ENCODE data around the gene AGK. TPM values are rescaled to one million over a fixed set of nuclear protein-coding genes. Genes with fewer than 3 reads are reported as not detected.

The AGK gene
- polyA plus RNA-seq, 1 donor: 27.4 TPM

GRCh38 chr7:141609576-141609975 is 58.4 kb downstream of the AGK start:
- H3K36me3 ChIP-seq (ENCODE audit: control insufficient read depth, insufficient read depth, low read length): peaks cover 21% of the 10 kb centered on the region
- DNase-seq: no peak
- H3K27ac ChIP-seq (ENCODE audit: low read length): no peak overlapping the region
- no CpG with 5 or more reads among the region's 3 CpGs for WGBS (ENCODE audit: insufficient coverage, low lambda C conversion rate)
- H3K4me1 ChIP-seq (ENCODE audit: control insufficient read depth, insufficient read depth, low read length): no peaks in the 10 kb centered on the region
- no peaks in the 10 kb centered on the region for H3K9me3 ChIP-seq (ENCODE audit: control insufficient read depth, low read depth, low read length)
- no peaks in the 10 kb centered on the region for H3K27me3 ChIP-seq (ENCODE audit: control insufficient read depth, insufficient read depth, low read length)
- H3K4me3 ChIP-seq (ENCODE audit: low read length): no peak overlapping the region

GRCh38 chr7:141610671-141611070 is 59.5 kb downstream of the AGK start:
- no peak for DNase-seq
- no peaks in the 10 kb centered on the region for H3K4me1 ChIP-seq (ENCODE audit: control insufficient read depth, insufficient read depth, low read length)
- no peak overlapping the region for H3K27ac ChIP-seq (ENCODE audit: low read length)
- no peaks in the 10 kb centered on the region for H3K9me3 ChIP-seq (ENCODE audit: control insufficient read depth, low read depth, low read length)
- H3K36me3 ChIP-seq (ENCODE audit: control insufficient read depth, insufficient read depth, low read length): peaks cover 21% of the 10 kb centered on the region
- no CpG with 5 or more reads among the region's 1 CpG for WGBS (ENCODE audit: insufficient coverage, low lambda C conversion rate)
- no peak overlapping the region for H3K4me3 ChIP-seq (ENCODE audit: low read length)
- no peaks in the 10 kb centered on the region for H3K27me3 ChIP-seq (ENCODE audit: control insufficient read depth, insufficient read depth, low read length)

- H3K4me3 ChIP-seq (ENCODE audit: low read length): no peak overlapping the region
- no peak overlapping the region for H3K27ac ChIP-seq (ENCODE audit: low read length)
- no peaks in the 10 kb centered on the region for H3K4me1 ChIP-seq (ENCODE audit: control insufficient read depth, insufficient read depth, low read length)
- H3K36me3 ChIP-seq (ENCODE audit: control insufficient read depth, insufficient read depth, low read length): peaks cover 21% of the 10 kb centered on the region
- H3K9me3 ChIP-seq (ENCODE audit: control insufficient read depth, low read depth, low read length): no peaks in the 10 kb centered on the region
- no peaks in the 10 kb centered on the region for H3K27me3 ChIP-seq (ENCODE audit: control insufficient read depth, insufficient read depth, low read length)
- DNase-seq: no peak
Observed at GRCh38 chr7:141612861-141613260, 61.7 kb downstream of the AGK start.

GRCh38 chr7:141617280-141617679 is 66.1 kb downstream of the AGK start:
- H3K9me3 ChIP-seq (ENCODE audit: control insufficient read depth, low read depth, low read length): no peaks in the 10 kb centered on the region
- no peaks in the 10 kb centered on the region for H3K4me1 ChIP-seq (ENCODE audit: control insufficient read depth, insufficient read depth, low read length)
- H3K36me3 ChIP-seq (ENCODE audit: control insufficient read depth, insufficient read depth, low read length): peaks cover 14% of the 10 kb centered on the region
- no peak overlapping the region for H3K4me3 ChIP-seq (ENCODE audit: low read length)
- peak in 1 of 2 donors; percentile 36 for DNase-seq
- H3K27me3 ChIP-seq (ENCODE audit: control insufficient read depth, insufficient read depth, low read length): no peaks in the 10 kb centered on the region
- H3K27ac ChIP-seq (ENCODE audit: low read length): no peak overlapping the region

- no peak overlapping the region for H3K27ac ChIP-seq (ENCODE audit: low read length)
- no peak overlapping the region for H3K4me3 ChIP-seq (ENCODE audit: low read length)
- H3K4me1 ChIP-seq (ENCODE audit: control insufficient read depth, insufficient read depth, low read length): no peaks in the 10 kb centered on the region
- no peaks in the 10 kb centered on the region for H3K27me3 ChIP-seq (ENCODE audit: control insufficient read depth, insufficient read depth, low read length)
- DNase-seq: no peak
- peaks cover 21% of the 10 kb centered on the region for H3K36me3 ChIP-seq (ENCODE audit: control insufficient read depth, insufficient read depth, low read length)
- WGBS (ENCODE audit: insufficient coverage, low lambda C conversion rate): 100% methylated on average over 1 of the region's 4 CpGs
- H3K9me3 ChIP-seq (ENCODE audit: control insufficient read depth, low read depth, low read length): no peaks in the 10 kb centered on the region
Observed at GRCh38 chr7:141619745-141620144, 68.5 kb downstream of the AGK start.

- no peaks in the 10 kb centered on the region for H3K4me1 ChIP-seq (ENCODE audit: control insufficient read depth, insufficient read depth, low read length)
- no peaks in the 10 kb centered on the region for H3K9me3 ChIP-seq (ENCODE audit: control insufficient read depth, low read depth, low read length)
- WGBS (ENCODE audit: insufficient coverage, low lambda C conversion rate): no CpG with 5 or more reads among the region's 1 CpG
- no peaks in the 10 kb centered on the region for H3K27me3 ChIP-seq (ENCODE audit: control insufficient read depth, insufficient read depth, low read length)
- H3K4me3 ChIP-seq (ENCODE audit: low read length): no peak overlapping the region
- no peak for DNase-seq
- H3K27ac ChIP-seq (ENCODE audit: low read length): no peak overlapping the region
- peaks cover 24% of the 10 kb centered on the region for H3K36me3 ChIP-seq (ENCODE audit: control insufficient read depth, insufficient read depth, low read length)
Observed at GRCh38 chr7:141624763-141625162, 73.6 kb downstream of the AGK start.

GRCh38 chr7:141630621-141631020 is 79.4 kb downstream of the AGK start:
- H3K4me1 ChIP-seq (ENCODE audit: control insufficient read depth, insufficient read depth, low read length): no peaks in the 10 kb centered on the region
- H3K27ac ChIP-seq (ENCODE audit: low read length): no peak overlapping the region
- no peaks in the 10 kb centered on the region for H3K27me3 ChIP-seq (ENCODE audit: control insufficient read depth, insufficient read depth, low read length)
- WGBS (ENCODE audit: insufficient coverage, low lambda C conversion rate): 87% methylated on average over 3 of the region's 4 CpGs
- H3K9me3 ChIP-seq (ENCODE audit: control insufficient read depth, low read depth, low read length): no peaks in the 10 kb centered on the region
- no peak for DNase-seq
- peaks cover 5% of the 10 kb centered on the region for H3K36me3 ChIP-seq (ENCODE audit: control insufficient read depth, insufficient read depth, low read length)
- no peak overlapping the region for H3K4me3 ChIP-seq (ENCODE audit: low read length)

- WGBS (ENCODE audit: insufficient coverage, low lambda C conversion rate): no CpG with 5 or more reads among the region's 2 CpGs
- no peak overlapping the region for H3K4me3 ChIP-seq (ENCODE audit: low read length)
- H3K36me3 ChIP-seq (ENCODE audit: control insufficient read depth, insufficient read depth, low read length): peaks cover 5% of the 10 kb centered on the region
- H3K4me1 ChIP-seq (ENCODE audit: control insufficient read depth, insufficient read depth, low read length): no peaks in the 10 kb centered on the region
- H3K9me3 ChIP-seq (ENCODE audit: control insufficient read depth, low read depth, low read length): no peaks in the 10 kb centered on the region
- no peak for DNase-seq
- H3K27me3 ChIP-seq (ENCODE audit: control insufficient read depth, insufficient read depth, low read length): no peaks in the 10 kb centered on the region
- H3K27ac ChIP-seq (ENCODE audit: low read length): no peak overlapping the region
Observed at GRCh38 chr7:141631525-141631924, 80.3 kb downstream of the AGK start.

GRCh38 chr7:141634065-141634464 is 82.9 kb downstream of the AGK start:
- H3K36me3 ChIP-seq (ENCODE audit: control insufficient read depth, insufficient read depth, low read length): peaks cover 8% of the 10 kb centered on the region
- no peaks in the 10 kb centered on the region for H3K27me3 ChIP-seq (ENCODE audit: control insufficient read depth, insufficient read depth, low read length)
- no peaks in the 10 kb centered on the region for H3K4me1 ChIP-seq (ENCODE audit: control insufficient read depth, insufficient read depth, low read length)
- no peak for DNase-seq
- WGBS (ENCODE audit: insufficient coverage, low lambda C conversion rate): 100% methylated on average over 2 of the region's 5 CpGs
- no peak overlapping the region for H3K4me3 ChIP-seq (ENCODE audit: low read length)
- no peaks in the 10 kb centered on the region for H3K9me3 ChIP-seq (ENCODE audit: control insufficient read depth, low read depth, low read length)
- no peak overlapping the region for H3K27ac ChIP-seq (ENCODE audit: low read length)

GRCh38 chr7:141636053-141636452 is 84.8 kb downstream of the AGK start:
- Histone ChIP-seq H3K9me3 (ENCODE audit: control insufficient read depth, low read depth, low read length) (no peaks in the 10 kb centered on the region), H3K4me3 (ENCODE audit: low read length) (no peak overlapping the region), H3K27ac (ENCODE audit: low read length) (no peak overlapping the region), H3K27me3 (ENCODE audit: control insufficient read depth, insufficient read depth, low read length) (no peaks in the 10 kb centered on the region), H3K36me3 (ENCODE audit: control insufficient read depth, insufficient read depth, low read length) (peaks cover 9% of the 10 kb centered on the region), H3K4me1 (ENCODE audit: control insufficient read depth, insufficient read depth, low read length) (no peaks in the 10 kb centered on the region)
- WGBS (ENCODE audit: insufficient coverage, low lambda C conversion rate): 100% methylated on average over 3 of the region's 3 CpGs
- no peak for DNase-seq

- no peak for DNase-seq
- Histone ChIP-seq H3K4me3 (ENCODE audit: low read length) (no peak overlapping the region), H3K9me3 (ENCODE audit: control insufficient read depth, low read depth, low read length) (no peaks in the 10 kb centered on the region), H3K36me3 (ENCODE audit: control insufficient read depth, insufficient read depth, low read length) (peaks cover 19% of the 10 kb centered on the region), H3K4me1 (ENCODE audit: control insufficient read depth, insufficient read depth, low read length) (no peaks in the 10 kb centered on the region), H3K27me3 (ENCODE audit: control insufficient read depth, insufficient read depth, low read length) (no peaks in the 10 kb centered on the region), H3K27ac (ENCODE audit: low read length) (no peak overlapping the region)
- WGBS (ENCODE audit: insufficient coverage, low lambda C conversion rate): no CpG with 5 or more reads among the region's 2 CpGs
Observed at GRCh38 chr7:141640239-141640840, 89.1 kb downstream of the AGK start.

Measured in large intestine (tissue), 3 donors.